AG04449 (cell line): ENCODE data around the gene ARMC2.

ENCODE experiments used
- CTCF ChIA-PET: fragments of 350-600 bp; formaldehyde crosslinking; extraction: SDS; loops from one replicate; lab custom pipeline; 2021; ENCODE audit warnings: antibody characterized with exemption; lab: Yijun Ruan, JAX
- POLR2A ChIA-PET: fragments of 400-600, 350-600 bp; formaldehyde crosslinking; extraction: SDS; loops from one replicate; lab custom pipeline; 2020; ENCODE audit warnings: antibody characterized with exemption, inconsistent platforms; lab: Yijun Ruan, JAX
- DNase-seq: peaks from one replicate; pipeline ENCODE4 v3.0.0-alpha.2; 2010; ENCODE audit warnings: low read depth, low spot score
- H3K4me3 ChIP-seq: 2 replicates; pipeline ENCODE4 v1.5.1; 2011; ENCODE audit warnings: low read depth, mild to moderate bottlenecking, control low read depth, low read length
- TF ChIP-seq, protein P1 (sequence below): IDR thresholded peaks from one replicate; pipeline ENCODE4 v1.5.1; 2011; ENCODE audit warnings: mild to moderate bottlenecking, moderate library complexity, low read length, control low read depth, inconsistent platforms; ENCODE audit not compliant: insufficient read depth; ENCODE audit errors: missing control alignments

ARMC2 gene

DNA sequence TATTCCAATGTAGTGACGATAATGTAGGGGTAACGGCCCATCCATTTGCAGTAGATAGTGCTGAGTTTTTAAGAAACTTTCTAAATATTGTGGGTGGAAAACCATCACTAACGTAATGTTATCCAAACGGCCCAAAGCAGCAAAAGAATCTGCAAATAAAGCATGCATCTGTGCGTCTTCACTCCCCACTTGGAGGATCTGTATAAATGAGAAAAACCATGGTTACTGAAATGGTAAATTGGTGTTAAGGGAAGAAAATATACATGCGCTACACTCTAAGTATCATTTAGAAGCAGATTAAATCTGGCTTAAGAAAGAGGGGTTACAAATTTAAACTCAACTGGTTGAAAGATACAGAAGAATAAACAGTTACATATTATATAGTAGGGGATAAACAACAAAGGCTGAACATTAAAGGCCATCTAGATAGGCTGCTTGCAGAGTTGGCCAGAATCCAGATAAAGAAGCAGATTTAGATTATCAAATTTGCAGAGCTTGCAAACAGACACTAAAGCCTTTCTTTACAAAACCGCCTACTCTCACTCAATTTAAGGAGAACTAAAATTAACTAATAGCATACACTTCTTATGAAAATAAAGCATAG, 153.2 kb downstream of the ARMC2 start:
- POLR2A ChIA-PET: no interaction called here

DNA sequence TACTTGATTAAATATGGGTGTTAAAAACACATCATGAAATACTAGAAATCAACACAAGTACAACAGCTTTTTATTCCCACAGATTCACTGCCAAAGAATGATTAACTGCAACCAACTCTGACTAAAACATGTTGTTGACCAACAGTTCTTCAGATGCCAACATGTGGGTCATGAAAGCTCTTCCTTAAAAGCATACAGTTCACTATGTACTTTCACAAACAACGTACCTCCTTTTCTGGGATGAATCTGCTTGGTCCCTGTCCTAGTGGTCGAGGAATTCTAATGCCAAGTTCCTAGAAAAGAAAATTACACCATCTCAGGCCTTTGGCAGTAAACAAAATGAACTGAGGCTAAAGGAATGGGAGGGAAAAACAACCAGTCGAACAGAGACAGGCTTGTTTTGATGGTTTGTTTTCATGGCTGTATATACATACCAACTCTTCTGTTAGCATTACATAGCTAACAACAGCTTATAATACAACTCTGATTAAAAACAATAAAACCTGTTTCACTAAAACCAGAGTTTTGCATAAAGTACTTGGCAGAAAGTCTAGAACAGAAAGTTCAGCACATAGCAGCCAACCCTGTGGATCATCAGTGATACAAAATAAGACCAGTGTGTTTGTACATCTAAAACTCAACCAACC, 154.0 kb downstream of the ARMC2 start:
- TF ChIP-seq, protein P1, sequence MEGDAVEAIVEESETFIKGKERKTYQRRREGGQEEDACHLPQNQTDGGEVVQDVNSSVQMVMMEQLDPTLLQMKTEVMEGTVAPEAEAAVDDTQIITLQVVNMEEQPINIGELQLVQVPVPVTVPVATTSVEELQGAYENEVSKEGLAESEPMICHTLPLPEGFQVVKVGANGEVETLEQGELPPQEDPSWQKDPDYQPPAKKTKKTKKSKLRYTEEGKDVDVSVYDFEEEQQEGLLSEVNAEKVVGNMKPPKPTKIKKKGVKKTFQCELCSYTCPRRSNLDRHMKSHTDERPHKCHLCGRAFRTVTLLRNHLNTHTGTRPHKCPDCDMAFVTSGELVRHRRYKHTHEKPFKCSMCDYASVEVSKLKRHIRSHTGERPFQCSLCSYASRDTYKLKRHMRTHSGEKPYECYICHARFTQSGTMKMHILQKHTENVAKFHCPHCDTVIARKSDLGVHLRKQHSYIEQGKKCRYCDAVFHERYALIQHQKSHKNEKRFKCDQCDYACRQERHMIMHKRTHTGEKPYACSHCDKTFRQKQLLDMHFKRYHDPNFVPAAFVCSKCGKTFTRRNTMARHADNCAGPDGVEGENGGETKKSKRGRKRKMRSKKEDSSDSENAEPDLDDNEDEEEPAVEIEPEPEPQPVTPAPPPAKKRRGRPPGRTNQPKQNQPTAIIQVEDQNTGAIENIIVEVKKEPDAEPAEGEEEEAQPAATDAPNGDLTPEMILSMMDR: no peak
- no peak overlapping the region for H3K4me3 ChIP-seq
- POLR2A ChIA-PET: no interaction called here
- DNase-seq: no peak
- CTCF ChIA-PET: interaction anchor here (1.1 kb wide), 1 partner anchor 71 kb away, joined by 3 read pairs; no protein-coding TSS in a partner anchor

More for the DNA sequence above, 153.2 kb downstream of the ARMC2 start:
- CTCF ChIA-PET: no interaction called here
- DNase-seq: no peak
- no peak overlapping the region for H3K4me3 ChIP-seq
- TF ChIP-seq, protein P1: no peak

DNA sequence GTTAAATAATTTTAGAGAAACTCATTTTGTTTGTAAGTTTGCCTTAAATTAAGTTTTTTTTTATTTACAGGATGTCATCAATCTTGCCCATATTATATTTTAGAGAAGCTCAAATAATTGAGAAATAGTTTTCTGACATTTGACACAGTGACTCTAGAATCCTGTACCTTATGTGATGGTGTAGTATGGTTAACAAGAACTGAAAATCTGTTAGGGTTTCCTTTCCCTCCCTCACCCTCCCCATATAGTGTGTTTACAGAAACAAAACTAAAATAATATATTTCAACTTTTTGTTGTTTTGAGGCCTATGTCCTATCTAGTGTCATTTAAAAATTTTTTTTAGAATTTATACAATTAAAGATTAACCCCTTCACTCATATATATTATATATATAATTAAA, 154.7 kb downstream of the ARMC2 start:
- TF ChIP-seq, protein P1: no peak
- ChIA-PET POLR2A (no interaction called here), CTCF (interaction anchor here (1.1 kb wide), 1 partner anchor 70 kb away, joined by 3 read pairs; no protein-coding TSS in a partner anchor)
- no peak for DNase-seq
- no peak overlapping the region for H3K4me3 ChIP-seq

DNA sequence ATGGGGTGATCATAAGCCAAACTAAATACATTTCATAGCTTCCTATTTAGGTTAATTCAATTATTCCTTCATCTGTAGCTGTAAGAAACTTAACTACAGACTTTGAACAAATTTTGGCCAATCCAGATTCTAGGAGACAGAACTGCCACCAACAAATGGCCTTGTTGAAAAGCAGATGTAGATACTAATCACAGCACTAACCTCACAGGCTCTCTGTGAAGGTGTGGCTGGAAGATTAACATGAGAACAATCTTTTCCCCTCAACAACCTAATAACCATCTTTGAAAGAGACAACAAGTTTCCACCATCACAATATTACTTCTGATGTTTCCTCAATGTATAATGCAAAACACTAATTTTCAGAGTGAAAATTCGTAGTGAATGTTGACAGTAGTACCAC, 158.6 kb downstream of the ARMC2 start:
- TF ChIP-seq, protein P1: no peak
- no peak for DNase-seq

DNA sequence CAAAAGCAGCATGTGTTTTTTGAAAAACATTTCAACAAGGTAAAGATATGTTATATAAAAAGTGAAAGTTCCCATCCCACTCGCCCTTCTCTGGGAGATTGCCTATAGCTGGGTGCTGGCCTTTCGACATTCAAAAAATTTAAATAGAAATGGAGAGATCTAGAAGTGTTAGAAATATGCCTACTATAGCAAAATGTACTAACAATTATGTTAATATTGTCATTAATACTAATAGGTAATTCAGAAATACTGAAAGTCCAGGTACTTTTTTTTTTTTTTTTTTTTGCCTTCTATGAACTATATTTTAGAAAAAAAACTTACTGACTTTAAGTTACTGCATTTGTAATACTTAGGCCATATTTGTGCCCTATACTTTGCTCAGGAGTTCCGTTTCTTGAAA, 159.3 kb downstream of the ARMC2 start:
- CTCF ChIA-PET: interaction anchor here (1.2 kb wide), 1 partner anchor 66 kb away, joined by 3 read pairs; no protein-coding TSS in a partner anchor
- TF ChIP-seq, protein P1: no peak
- POLR2A ChIA-PET: interaction anchor here (0.7 kb wide), 1 partner anchor 69 kb away, joined by 5 read pairs; no protein-coding TSS in a partner anchor
- no peak overlapping the region for H3K4me3 ChIP-seq
- DNase-seq: no peak

More for the DNA sequence above, 158.6 kb downstream of the ARMC2 start:
- no peak overlapping the region for H3K4me3 ChIP-seq
- ChIA-PET CTCF (no interaction called here), POLR2A (no interaction called here)

DNA sequence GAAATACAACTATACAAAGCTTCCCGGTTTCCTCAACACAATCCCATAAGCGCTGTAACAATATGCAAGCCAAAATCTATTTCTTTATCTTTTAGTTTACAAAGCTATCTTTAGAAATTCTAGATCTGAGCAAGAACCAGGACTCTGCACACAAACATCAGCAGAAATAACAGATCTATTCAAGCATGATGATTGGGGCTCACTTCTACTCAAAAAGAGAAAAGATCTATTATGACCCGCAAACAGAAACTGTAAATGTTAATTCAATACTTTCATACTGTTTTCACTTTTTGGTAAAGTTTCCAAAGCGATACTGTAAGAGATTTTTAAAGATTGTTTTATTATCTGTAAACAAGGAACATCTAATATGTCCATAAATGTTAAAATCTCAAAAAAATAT, 159.8 kb downstream of the ARMC2 start:
- ChIA-PET POLR2A (no interaction called here), CTCF (interaction anchor here (1.2 kb wide), 1 partner anchor 65 kb away, joined by 3 read pairs; no protein-coding TSS in a partner anchor)
- TF ChIP-seq, protein P1: no peak
- no peak for DNase-seq
- H3K4me3 ChIP-seq: peak overlapping the region; percentile 85
